C4-2B (cell line): ENCODE data around the gene ACSL4.

Experiments used
- CTCF ChIP-seq: fragments of 450-650 bp; conservative IDR thresholded peaks from 2 replicates; pipeline ENCODE4 v1.5.1; 2017; ENCODE audit warnings: mild to moderate bottlenecking
- ZFX ChIP-seq: fragments of 450-650 bp; IDR thresholded peaks from 2 replicates; pipeline ENCODE4 v1.6.1; 2017

- no peak for TF ChIP-seq CTCF
- TF ChIP-seq ZFX: no peak
Observed at GRCh38 chrX:109760209-109760921, 27.3 kb upstream of the ACSL4 start.
